HG03097 (cell line): ENCODE results near the gene VCY.
"Not testable (repeated sequence)": the region's sequence is repeated elsewhere in the genome, so short reads cannot be mapped to it uniquely, and the experiment has no call there.

Experiments
- ATAC-seq: cut with Tn5 transposase; IDR thresholded peaks from one replicate; pipeline ENCODE4 v1.9.1; 2021; ENCODE audit not compliant: unreplicated experiment, low FRiP score

The VCY gene

GRCh38 chrY:13986373-13986772 lies at the start of gene VCY:
TSS of gene VCY (minus strand) at chrY:13986473. CDS start at chrY:13986440, 33 bp downstream.
- ATAC-seq: not testable (repeated sequence)

- not testable (repeated sequence) for ATAC-seq
Measured at GRCh38 chrY:14030395-14030794, 44.1 kb upstream of the VCY start.

- not testable (repeated sequence) for ATAC-seq
Measured at GRCh38 chrY:14011916-14012315, 25.6 kb upstream of the VCY start.

- ATAC-seq: not testable (repeated sequence)
Measured at GRCh38 chrY:13942406-13942805, 43.9 kb downstream of the VCY start.
